IMR-90 (cell line): Measurements from ENCODE around the gene SCAND1. TPM values are rescaled to one million over a fixed set of nuclear protein-coding genes. Genes with fewer than 3 reads are reported as not detected.

Experiments
- ATAC-seq: fragments of 200-7000 bp; cut with Tn5 transposase; 2 replicates; pipeline ENCODE4 v1.9.1; 2020; ENCODE audit warnings: low read depth, mild to moderate bottlenecking, moderate library complexity
- BruUV-seq: library from RNA; stranded (reverse); fragments of 400-500 nt; replicated peaks from 2 replicates; lab custom pipeline; 2021; lab: Mats Ljungman, UMichigan
- CTCF ChIA-PET: fragments of 300-600 bp; formaldehyde crosslinking; extraction: SDS; loops from one replicate; lab custom pipeline; 2021; ENCODE audit warnings: antibody characterized with exemption; lab: Yijun Ruan, JAX
- POLR2A ChIA-PET: fragments of 300-600 bp; sonication (Branson Sonifier 250); formaldehyde crosslinking; loops from one replicate; lab custom pipeline; 2022; ENCODE audit warnings: antibody characterized with exemption; ENCODE audit not compliant: unreplicated experiment; lab: Charles Lee
- DNase-seq: peaks from one replicate; pipeline ENCODE4 v3.0.0; 2013
- H2AFZ ChIP-seq: replicated peaks from 2 replicates; pipeline ENCODE3; 2013; ENCODE audit warnings: low read length, mild to moderate bottlenecking; ENCODE audit not compliant: poor library complexity
- H2AK5ac ChIP-seq: 2 replicates; pipeline ENCODE4 v1.6.1; 2013; ENCODE audit warnings: low read depth, low read length, inconsistent platforms
- H2AK9ac ChIP-seq: replicated peaks from 2 replicates; pipeline ENCODE3; 2013; ENCODE audit warnings: mild to moderate bottlenecking, low read depth, low read length, moderate library complexity; ENCODE audit not compliant: poor library complexity
- H2BK120ac ChIP-seq: 2 replicates; pipeline ENCODE4 v1.6.1; 2013; ENCODE audit warnings: low read depth, low read length, inconsistent platforms
- H2BK15ac ChIP-seq: 3 replicates; pipeline ENCODE4 v1.6.1; 2013; ENCODE audit warnings: low read depth, low read length, inconsistent platforms
- H2BK20ac ChIP-seq: 2 replicates; pipeline ENCODE4 v1.6.1; 2013; ENCODE audit warnings: low read depth, mild to moderate bottlenecking, inconsistent platforms, low read length, moderate library complexity
- H2BK5ac ChIP-seq: 2 replicates; pipeline ENCODE4 v1.6.1; 2013; ENCODE audit warnings: mild to moderate bottlenecking, low read depth, low read length, inconsistent platforms; ENCODE audit not compliant: poor library complexity, severe bottlenecking
- H3K14ac ChIP-seq: replicated peaks from 2 replicates; pipeline ENCODE4 v1.6.1; 2013; ENCODE audit warnings: low read depth, low read length, inconsistent platforms
- H3K18ac ChIP-seq: 2 replicates; pipeline ENCODE4 v1.6.1; 2013; ENCODE audit warnings: low read depth, low read length, control low read depth
- H3K23ac ChIP-seq: 2 replicates; pipeline ENCODE4 v1.6.1; 2013; ENCODE audit warnings: low read depth, low read length, inconsistent platforms
- H3K27ac ChIP-seq: 2 replicates; pipeline ENCODE4 v1.5.1; 2013; ENCODE audit warnings: mild to moderate bottlenecking, control low read depth, low read length; ENCODE audit not compliant: insufficient read depth
- H3K27me3 ChIP-seq: 2 replicates; pipeline ENCODE4 v1.6.1; 2013; ENCODE audit warnings: low read length; ENCODE audit not compliant: control insufficient read depth, insufficient read depth
- H3K36me3 ChIP-seq: 2 replicates; pipeline ENCODE4 v1.6.1; 2013; ENCODE audit warnings: low read length, mixed read lengths; ENCODE audit not compliant: control insufficient read depth, insufficient read depth
- H3K4ac ChIP-seq: 2 replicates; pipeline ENCODE4 v1.6.1; 2013; ENCODE audit warnings: low read depth, low read length, inconsistent platforms
- H3K4me1 ChIP-seq: 2 replicates; pipeline ENCODE4 v1.6.1; 2013; ENCODE audit warnings: low read length, mixed read lengths; ENCODE audit not compliant: control insufficient read depth, insufficient read depth
- H3K4me2 ChIP-seq: 2 replicates; pipeline ENCODE4 v1.6.1; 2013; ENCODE audit warnings: low read depth, mild to moderate bottlenecking, control low read depth, low read length, moderate library complexity
- H3K4me3 ChIP-seq: 2 replicates; pipeline ENCODE4 v1.5.1; 2013; ENCODE audit warnings: low read depth, mild to moderate bottlenecking, control low read depth, low read length, moderate library complexity; ENCODE audit not compliant: insufficient read depth
- H3K56ac ChIP-seq: 2 replicates; pipeline ENCODE4 v1.6.1; 2013; ENCODE audit warnings: low read length, inconsistent platforms; ENCODE audit not compliant: insufficient read depth; ENCODE audit errors: extremely low read depth
- H3K79me1 ChIP-seq, 2 experiments: 2 replicates each; pipeline ENCODE4 v1.6.1; 2013; ENCODE audit warnings: low read length in 2 of 2, inconsistent platforms in 1 of 2, low read depth in 1 of 2
- H3K9ac ChIP-seq: 2 replicates; pipeline ENCODE4 v1.6.1; 2013; ENCODE audit warnings: low read depth, low read length, control low read depth
- H3K9me1 ChIP-seq: 2 replicates; pipeline ENCODE4 v1.6.1; 2013; ENCODE audit warnings: low read length, inconsistent platforms; ENCODE audit not compliant: insufficient read depth
- H3K9me3 ChIP-seq: 2 replicates; pipeline ENCODE4 v1.6.1; 2013; ENCODE audit warnings: low read length; ENCODE audit not compliant: control insufficient read depth, insufficient read depth
- H4K20me1 ChIP-seq: 2 replicates; pipeline ENCODE4 v1.6.1; 2013; ENCODE audit warnings: low read length, inconsistent platforms; ENCODE audit not compliant: insufficient read depth
- H4K5ac ChIP-seq: 2 replicates; pipeline ENCODE4 v1.6.1; 2013; ENCODE audit warnings: mild to moderate bottlenecking, low read depth, low read length, control low read depth
- H4K8ac ChIP-seq, 2 experiments: 2 replicates each; pipeline ENCODE4 v1.6.1; 2013; ENCODE audit warnings: low read depth in 2 of 2, low read length in 2 of 2, control low read depth in 1 of 2, inconsistent platforms in 1 of 2
- H4K91ac ChIP-seq: 2 replicates; pipeline ENCODE4 v1.6.1; 2013; ENCODE audit warnings: low read depth, low read length, inconsistent platforms; ENCODE audit not compliant: insufficient read depth
- BHLHE40 ChIP-seq: fragments of 150-350 bp; IDR thresholded peaks from 2 replicates; pipeline ENCODE4 v1.6.1; 2016; ENCODE audit warnings: mild to moderate bottlenecking, low read depth, low read length
- CEBPB ChIP-seq: IDR thresholded peaks from 2 replicates; pipeline ENCODE4 v1.6.1; 2012; ENCODE audit warnings: low read depth, low read length, improper control_type of control experiment
- CHD1 ChIP-seq: IDR thresholded peaks from 2 replicates; pipeline ENCODE4 v1.6.1; 2012; ENCODE audit warnings: low read depth, low read length, improper control_type of control experiment
- FOS ChIP-seq: fragments of 150-350 bp; IDR thresholded peaks from 2 replicates; pipeline ENCODE4 v1.6.1; 2016; ENCODE audit warnings: low read depth, low read length
- MAFK ChIP-seq: IDR thresholded peaks from 2 replicates; pipeline ENCODE4 v1.6.1; 2012; ENCODE audit warnings: low read depth, low read length, improper control_type of control experiment
- MAZ ChIP-seq: IDR thresholded peaks from 2 replicates; pipeline ENCODE4 v1.6.1; 2012; ENCODE audit warnings: low read depth, mild to moderate bottlenecking, low read length, improper control_type of control experiment, moderate library complexity, borderline replicate concordance
- NFE2L2 ChIP-seq: fragments of 150-350 bp; IDR thresholded peaks from 2 replicates; pipeline ENCODE4 v1.6.1; 2016; ENCODE audit warnings: low read depth, mild to moderate bottlenecking, low read length
- POLR2A ChIP-seq: IDR thresholded peaks from 2 replicates; pipeline ENCODE4 v1.6.1; 2012; ENCODE audit warnings: mild to moderate bottlenecking, low read depth, low read length
- RAD21 ChIP-seq: IDR thresholded peaks from 2 replicates; pipeline ENCODE4 v1.6.1; 2012; ENCODE audit warnings: low read length, improper control_type of control experiment
- RCOR1 ChIP-seq: IDR thresholded peaks from 2 replicates; pipeline ENCODE4 v1.6.1; 2012; ENCODE audit warnings: mild to moderate bottlenecking, low read length, improper control_type of control experiment; ENCODE audit not compliant: insufficient replicate concordance
- SMC3 ChIP-seq: fragments of 150-350 bp; IDR thresholded peaks from 2 replicates; pipeline ENCODE4 v1.6.1; 2016; ENCODE audit warnings: low read depth, mild to moderate bottlenecking, antibody characterized with exemption, low read length, moderate library complexity
- WGBS, 2 experiments: methylation state at CpG; one replicate each; pipeline versions ENCODE4 v1.1.5 to v1.1.7; 2013; ENCODE audit warnings: missing lambda C conversion rate in 2 of 2; ENCODE audit not compliant: insufficient read length in 1 of 2; ENCODE audit errors: extremely low coverage in 2 of 2; 5-methylcytosine and 5-hydroxymethylcytosine counted together
- dilution Hi-C: fragments of 300-500 bp; cut with HindIII; formaldehyde crosslinking; loops from one replicate; pipeline ENCODE4 v1.14.3; 2018; ENCODE audit warnings: low sequenced_read_pairs; ENCODE audit not compliant: unreplicated experiment
- in situ Hi-C: fragments of 300-500 bp; cut with MboI; formaldehyde crosslinking; loops from 3 replicates; pipeline ENCODE4 v1.14.3; 2019; ENCODE audit warnings: low sequenced_read_pairs, inconsistent platforms, mixed read lengths
- intact Hi-C: fragments of 100-400 bp; cut with micrococcal nuclease; formaldehyde crosslinking; loops from 2 replicates; pipeline ENCODE4 v1.10.0; 2022
- polyA plus RNA-seq, 3 experiments: library from polyadenylated mRNA; depleted of rRNA; stranded (reverse); fragments of >200 nt; gene quantifications; 2 replicates each; pipeline ENCODE4 v1.2.3, GENCODE V29; 2012; ENCODE audit warnings: low replicate concordance in 1 of 3
- total RNA-seq: library from RNA; depleted of rRNA; stranded (reverse); fragments of >200 nt; gene quantifications from 2 replicates; pipeline ENCODE4 v1.2.3, GENCODE V29; 2012
- TF ChIP-seq, protein P1 (sequence below): fragments of 150-350 bp; IDR thresholded peaks from 2 replicates; pipeline ENCODE4 v1.6.1; 2016; ENCODE audit warnings: low read depth, mild to moderate bottlenecking, low read length, moderate library complexity, borderline replicate concordance
- TF ChIP-seq, protein P2 (sequence below): fragments of 150-350 bp; IDR thresholded peaks from 2 replicates; pipeline ENCODE4 v1.6.1; 2017; ENCODE audit warnings: mild to moderate bottlenecking, antibody characterized with exemption, low read length, low read depth

The SCAND1 gene
- total and polyA plus RNA-seq, 2 of the 4 experiments (the other 2 are of a cell fraction) = 7.5 to 26.8 TPM

DNA sequence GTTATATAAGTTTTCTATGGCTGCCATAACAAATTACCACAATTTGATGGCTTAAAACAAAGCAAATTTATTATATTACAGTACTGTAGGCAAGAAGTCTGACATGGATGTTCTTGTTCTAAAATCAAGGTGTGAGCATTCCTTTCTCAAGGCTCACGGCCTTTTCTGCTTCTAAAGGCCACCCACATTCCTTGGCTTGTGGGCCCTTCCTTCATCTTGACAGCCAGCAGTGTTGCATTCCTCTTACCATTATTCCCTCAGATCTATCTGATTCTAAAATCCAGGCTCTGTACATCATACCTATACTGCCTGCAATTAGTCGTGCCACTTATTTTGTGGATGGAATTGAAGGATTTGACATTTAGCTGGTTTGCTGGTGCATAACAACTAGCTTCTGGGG lies 17.7 kb upstream of the SCAND1 start:
- POLR2A ChIA-PET = no interaction called here
- TF ChIP-seq CHD1 = no peak
- TF ChIP-seq, protein P1, sequence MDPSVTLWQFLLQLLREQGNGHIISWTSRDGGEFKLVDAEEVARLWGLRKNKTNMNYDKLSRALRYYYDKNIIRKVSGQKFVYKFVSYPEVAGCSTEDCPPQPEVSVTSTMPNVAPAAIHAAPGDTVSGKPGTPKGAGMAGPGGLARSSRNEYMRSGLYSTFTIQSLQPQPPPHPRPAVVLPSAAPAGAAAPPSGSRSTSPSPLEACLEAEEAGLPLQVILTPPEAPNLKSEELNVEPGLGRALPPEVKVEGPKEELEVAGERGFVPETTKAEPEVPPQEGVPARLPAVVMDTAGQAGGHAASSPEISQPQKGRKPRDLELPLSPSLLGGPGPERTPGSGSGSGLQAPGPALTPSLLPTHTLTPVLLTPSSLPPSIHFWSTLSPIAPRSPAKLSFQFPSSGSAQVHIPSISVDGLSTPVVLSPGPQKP = no peak
- TF ChIP-seq CEBPB = no peak
- TF ChIP-seq FOS = no peak
- no peak for TF ChIP-seq SMC3
- no peak for TF ChIP-seq RCOR1
- no peak for TF ChIP-seq NFE2L2
- TF ChIP-seq BHLHE40 = no peak
- TF ChIP-seq MAZ = no peak
- no peak for TF ChIP-seq MAFK
- TF ChIP-seq RAD21 = no peak
- TF ChIP-seq POLR2A = no peak
- TF ChIP-seq, protein P2, sequence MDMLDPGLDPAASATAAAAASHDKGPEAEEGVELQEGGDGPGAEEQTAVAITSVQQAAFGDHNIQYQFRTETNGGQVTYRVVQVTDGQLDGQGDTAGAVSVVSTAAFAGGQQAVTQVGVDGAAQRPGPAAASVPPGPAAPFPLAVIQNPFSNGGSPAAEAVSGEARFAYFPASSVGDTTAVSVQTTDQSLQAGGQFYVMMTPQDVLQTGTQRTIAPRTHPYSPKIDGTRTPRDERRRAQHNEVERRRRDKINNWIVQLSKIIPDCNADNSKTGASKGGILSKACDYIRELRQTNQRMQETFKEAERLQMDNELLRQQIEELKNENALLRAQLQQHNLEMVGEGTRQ = no peak
- H2BK15ac ChIP-seq = no peak overlapping the region
- CTCF ChIA-PET = no interaction called here
- in situ Hi-C loops (no loop called here), dilution Hi-C loops (no loop called here), intact Hi-C loops (no loop called here)
- no peak overlapping the region for H3K18ac ChIP-seq
- no peak overlapping the region for H3K4me2 ChIP-seq
- no peak overlapping the region for H3K4ac ChIP-seq
- no peak overlapping the region for H2AFZ ChIP-seq
- no peak overlapping the region for H4K5ac ChIP-seq
- no peaks in the 10 kb centered on the region for H4K20me1 ChIP-seq
- H3K27ac ChIP-seq = no peak overlapping the region
- H2BK5ac ChIP-seq = no peak overlapping the region
- no TSS peak for BruUV-seq
- no peak overlapping the region for H3K23ac ChIP-seq
- H3K9me1 ChIP-seq = no peaks in the 10 kb centered on the region; the same call in 1 of the 2 replicates
- H3K79me1 ChIP-seq = no peaks in the 10 kb centered on the region
- no peak overlapping the region for H2AK5ac ChIP-seq
- H3K56ac ChIP-seq = no peak overlapping the region
- 80% methylated on average over 1 of the region's 2 CpGs; no CpG with 5 or more reads in 1 of the 2 experiments for WGBS, 2 experiments
- no peak overlapping the region for H3K9ac ChIP-seq
- H3K4me3 ChIP-seq = no peak overlapping the region
- H2BK120ac ChIP-seq = no peak overlapping the region
- ATAC-seq (no peak), DNase-seq (no peak)
- H3K4me1 ChIP-seq = no peaks in the 10 kb centered on the region
- H3K9me3 ChIP-seq = peaks cover 5% of the 10 kb centered on the region; the same call in 1 of the 2 replicates
- no peaks in the 10 kb centered on the region for H3K36me3 ChIP-seq
- H2AK9ac ChIP-seq = no peak overlapping the region
- H3K14ac ChIP-seq = no peak overlapping the region
- no peak overlapping the region for H2BK20ac ChIP-seq
- no peak overlapping the region for H4K91ac ChIP-seq
- no peak overlapping the region for H4K8ac ChIP-seq
- peaks cover 14% of the 10 kb centered on the region for H3K27me3 ChIP-seq
